HG02571 (cell line): Measurements from ENCODE around the gene PROX2.

Experiments
- ATAC-seq: cut with Tn5 transposase; IDR thresholded peaks from one replicate; pipeline ENCODE4 v1.9.1; 2021; ENCODE audit warnings: mild to moderate bottlenecking, moderate library complexity; ENCODE audit not compliant: unreplicated experiment

PROX2 gene

DNA sequence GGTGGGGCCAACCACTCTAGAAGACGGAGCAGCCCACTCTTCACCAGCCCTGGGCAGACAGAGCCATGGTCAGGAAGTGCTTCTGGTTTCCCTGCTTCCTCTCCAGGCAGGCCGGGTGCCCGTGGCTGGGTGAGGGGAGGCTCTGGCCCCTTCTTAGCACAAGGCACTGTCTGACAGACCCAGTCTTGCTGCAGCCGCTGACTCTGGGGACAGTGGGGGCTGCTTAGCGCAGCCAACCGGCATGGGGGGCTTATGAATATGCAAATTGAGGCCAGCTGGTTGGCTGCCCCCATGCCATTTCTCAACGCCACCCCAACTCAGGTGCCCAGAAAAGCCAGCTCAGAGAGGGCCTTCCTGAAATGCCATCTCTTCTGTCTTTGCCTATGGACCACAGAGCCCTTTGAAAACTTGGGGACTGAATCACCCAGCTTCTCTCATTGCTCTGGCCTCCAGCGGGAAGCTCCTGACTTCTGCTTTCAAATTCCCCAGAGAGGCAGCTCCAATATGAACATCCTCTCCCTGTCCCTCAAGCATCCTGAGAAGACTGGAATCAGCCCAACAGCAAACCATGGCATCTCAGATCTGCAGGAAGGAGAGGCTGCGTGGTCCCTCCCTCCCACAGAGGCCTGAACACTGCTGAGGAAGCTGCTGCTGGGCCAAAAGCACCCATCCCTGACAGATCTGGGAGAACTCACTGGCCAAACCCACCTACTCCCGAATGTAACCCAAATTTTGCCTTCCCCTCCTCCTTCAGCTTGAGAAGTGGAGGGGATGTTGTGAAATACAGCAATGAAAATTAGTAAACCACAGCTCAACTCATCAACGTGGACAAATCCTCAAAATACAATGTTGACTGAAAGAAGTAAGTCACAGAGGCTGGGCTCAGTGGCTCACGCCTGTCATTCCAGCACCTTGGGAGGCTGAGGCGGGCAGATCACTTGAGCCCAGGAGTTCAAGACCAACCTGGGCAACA lies at the start of gene PROX2:
TSS of gene PROX2 (minus strand) at position 205 of the 973 bp plus-strand sequence. CDS start 12,311 bp downstream, outside the sequence.
- no peak for ATAC-seq

DNA sequence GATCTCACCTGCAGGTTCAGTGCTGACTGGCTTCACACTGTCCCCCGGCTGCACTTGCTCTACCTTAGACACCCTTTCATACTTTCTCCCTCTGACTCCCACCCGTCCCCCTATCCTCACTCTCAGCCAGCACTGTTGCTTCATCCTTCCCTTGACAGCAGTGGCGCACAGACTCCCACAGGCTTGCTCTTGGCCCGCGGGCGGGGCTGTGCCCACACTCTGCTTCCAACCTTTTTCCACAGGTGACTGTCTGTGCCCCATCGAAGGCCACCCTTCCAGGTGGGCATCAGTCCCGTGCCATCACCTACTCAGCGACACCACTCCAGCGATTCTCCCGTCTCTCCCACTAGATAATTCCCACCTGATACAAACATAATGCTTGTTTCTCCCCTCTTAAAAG lies 48.1 kb upstream of the PROX2 start:
- ATAC-seq: no peak

DNA sequence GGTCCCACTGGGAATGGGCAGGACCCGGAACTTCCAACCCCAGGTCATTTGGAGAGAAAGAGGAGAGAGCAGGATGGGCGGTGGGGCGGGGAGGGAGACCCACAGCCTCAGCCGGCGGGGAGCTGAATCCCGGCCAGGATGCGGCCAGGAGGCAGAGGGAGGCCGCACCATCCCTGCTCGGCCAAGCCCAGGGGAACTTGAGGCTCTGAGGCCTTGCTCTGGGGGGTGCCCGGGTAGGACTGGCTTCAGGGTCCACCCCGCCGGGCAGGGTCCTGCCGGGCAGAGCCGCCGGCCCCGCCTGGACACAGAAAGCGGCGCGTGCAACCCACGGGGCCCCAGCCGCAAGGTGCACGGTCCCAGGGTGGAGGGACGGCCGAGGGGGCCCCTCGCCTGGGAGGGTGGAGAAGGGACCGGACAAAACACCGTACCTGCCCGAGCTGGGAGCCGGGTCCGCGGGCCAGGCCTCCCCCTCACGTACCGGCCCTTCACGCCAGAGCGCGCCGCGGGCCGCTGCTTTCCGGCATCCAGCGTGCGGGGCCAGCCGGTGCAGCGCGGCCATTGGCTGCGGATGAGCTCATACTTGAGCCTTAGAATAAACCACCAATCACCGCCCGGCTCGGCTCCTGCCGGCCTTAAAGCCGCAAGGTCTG lies 46.9 kb upstream of the PROX2 start, which contains the start of gene RPS6KL1:
TSS of gene RPS6KL1 (minus strand) at position 509 of the 650 bp plus-strand sequence. CDS start 1,719 bp downstream, outside the sequence.
- ATAC-seq: peak; percentile 86

DNA sequence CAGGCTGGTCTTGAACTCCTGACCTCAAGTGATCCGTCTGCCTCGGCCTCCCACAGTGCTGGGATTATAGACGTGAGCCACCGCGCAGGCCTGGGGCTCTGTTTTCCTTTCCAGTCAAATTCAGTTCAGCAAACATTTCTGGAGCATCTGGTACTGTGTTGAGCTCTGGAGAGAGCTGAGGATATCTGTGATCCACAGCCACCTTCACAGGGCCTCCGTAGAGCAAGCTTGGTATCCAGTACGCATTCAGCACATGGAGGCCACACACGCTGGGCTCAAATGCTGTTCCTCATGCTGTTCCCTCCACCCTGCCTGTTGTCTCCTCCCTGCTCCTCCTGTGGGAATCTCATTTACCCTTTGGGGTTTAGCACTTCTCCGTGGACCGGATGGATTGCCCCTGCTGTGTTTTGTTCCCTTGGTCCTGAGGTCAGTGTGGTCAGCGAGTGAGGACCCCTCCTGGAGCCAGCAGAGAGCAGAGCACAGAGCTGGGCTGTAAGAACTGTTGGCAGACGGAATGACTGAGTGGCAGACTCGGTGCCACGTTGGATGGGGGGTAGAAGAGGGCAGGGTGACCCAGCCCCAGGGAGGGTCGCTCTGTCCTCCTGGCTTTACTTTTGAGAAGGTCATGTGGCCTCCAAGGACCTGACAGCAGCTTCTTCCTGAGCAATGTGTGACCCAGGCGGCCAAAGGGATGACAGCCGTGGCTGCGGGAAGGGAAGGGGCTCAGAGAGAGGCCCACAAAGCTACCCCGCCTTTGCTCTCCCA lies 46.2 kb upstream of the PROX2 start:
- no peak for ATAC-seq

DNA sequence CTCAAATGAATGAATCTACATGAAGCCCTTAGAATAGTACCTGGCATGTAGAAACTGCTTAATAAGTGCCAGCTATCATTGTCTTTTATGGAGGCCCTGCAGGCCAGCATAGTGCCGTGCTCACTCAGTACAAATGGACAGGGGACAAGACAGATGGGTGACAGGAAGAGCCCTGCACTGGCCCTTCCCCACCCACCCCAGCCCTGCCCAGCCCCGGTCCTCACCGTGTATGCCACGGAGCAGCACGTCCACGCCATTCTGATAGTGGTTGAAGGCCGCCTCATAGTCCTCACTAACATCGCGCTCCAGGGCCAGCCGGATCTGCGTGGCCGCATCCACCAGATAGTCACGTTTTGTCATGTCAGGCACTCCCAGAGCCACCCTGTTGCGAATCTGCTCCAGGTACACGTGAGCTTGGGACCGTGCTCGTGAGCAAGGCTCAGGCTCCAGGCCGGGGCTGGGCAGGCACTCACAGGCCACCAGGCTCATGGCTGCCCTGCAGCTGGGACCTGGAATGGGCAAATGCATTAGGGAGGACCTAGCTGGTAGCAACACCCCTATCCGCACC lies 45.2 kb upstream of the PROX2 start:
- ATAC-seq: no peak

- no peak for ATAC-seq
Observed at GRCh38 chr14:74920281-74920680, 44.3 kb upstream of the PROX2 start.

GRCh38 chr14:74919421-74920165 lies 43.6 kb upstream of the PROX2 start:
- ATAC-seq: no peak

DNA sequence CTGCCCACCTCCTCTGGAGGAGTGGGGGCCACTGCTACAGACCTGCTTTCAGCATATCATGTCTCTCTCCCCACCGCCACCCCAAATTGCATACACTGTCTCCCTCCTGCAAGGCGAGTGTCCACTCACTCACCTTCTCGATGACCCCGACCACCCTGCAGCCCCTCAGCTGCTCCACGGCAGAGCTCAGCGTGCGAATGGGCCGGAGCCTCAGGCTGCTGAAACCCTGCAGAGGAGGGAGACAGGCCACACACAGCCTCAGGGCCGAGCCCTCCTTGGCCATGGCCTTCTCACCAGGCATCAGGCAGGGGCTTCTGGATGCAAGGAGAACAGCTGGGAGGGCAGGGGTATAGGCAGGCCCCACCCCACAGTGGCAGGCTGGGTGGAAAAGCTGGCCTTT lies 42.4 kb upstream of the PROX2 start:
- ATAC-seq: no peak

DNA sequence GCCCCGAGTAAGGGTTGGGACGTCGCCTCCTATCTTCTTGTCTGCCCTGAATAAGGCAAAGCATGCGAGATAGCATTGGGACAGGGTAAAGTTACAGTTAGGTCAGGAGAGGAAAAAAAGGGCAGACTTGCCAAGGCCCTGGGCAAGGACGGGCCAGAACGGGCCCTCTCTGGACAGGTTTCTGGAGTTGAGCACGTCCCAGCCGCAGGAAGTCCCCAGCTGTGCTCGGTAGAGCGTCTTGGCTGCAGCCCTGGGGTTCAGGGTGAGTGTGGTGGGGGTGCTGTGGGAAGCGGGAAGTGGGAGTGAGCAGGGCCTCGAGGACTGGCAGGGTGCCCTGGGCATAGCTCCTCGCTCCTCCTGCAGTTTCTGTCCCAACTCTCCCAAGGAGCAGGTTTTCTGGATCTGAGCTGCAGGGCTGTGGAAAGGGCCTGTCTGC lies 41.7 kb upstream of the PROX2 start:
- no peak for ATAC-seq

DNA sequence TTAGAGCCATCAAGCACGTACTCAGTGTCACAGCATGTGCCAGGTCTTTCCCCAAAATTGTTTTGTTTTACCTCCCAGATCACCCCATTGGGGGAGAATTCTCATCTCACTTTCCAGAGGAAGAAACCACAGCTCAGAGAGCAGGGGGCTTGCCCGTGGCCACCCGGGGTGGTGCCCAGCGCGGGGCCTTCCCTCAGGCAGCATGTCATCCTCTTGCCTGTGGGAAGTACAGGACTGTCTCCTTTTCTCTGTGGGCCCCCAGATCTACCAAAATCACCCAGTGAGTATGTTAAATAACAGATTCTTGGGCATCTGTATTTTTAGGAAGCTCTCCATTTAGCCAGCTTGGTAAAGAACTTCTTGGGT lies 41.2 kb upstream of the PROX2 start:
- ATAC-seq: no peak

DNA sequence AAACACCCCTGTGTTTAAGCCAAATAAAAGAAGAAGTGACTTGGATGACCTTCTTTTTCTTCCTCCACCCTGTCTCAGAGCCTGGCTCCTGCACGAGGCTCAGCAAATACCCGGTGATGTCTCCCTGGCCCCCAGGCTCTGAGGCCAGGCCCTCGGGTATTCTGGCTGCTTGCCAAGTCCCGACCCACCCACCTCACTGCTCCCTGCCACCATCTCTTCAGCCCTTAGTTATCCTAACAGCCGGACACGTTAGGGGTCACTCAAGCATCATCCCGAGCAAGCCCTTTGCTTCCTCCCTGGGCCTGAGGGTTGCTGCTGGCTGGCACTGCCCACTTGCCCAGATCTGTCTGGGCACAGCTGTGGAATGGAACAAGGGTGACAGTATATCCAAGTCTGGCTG lies 39.9 kb upstream of the PROX2 start:
- no peak for ATAC-seq

DNA sequence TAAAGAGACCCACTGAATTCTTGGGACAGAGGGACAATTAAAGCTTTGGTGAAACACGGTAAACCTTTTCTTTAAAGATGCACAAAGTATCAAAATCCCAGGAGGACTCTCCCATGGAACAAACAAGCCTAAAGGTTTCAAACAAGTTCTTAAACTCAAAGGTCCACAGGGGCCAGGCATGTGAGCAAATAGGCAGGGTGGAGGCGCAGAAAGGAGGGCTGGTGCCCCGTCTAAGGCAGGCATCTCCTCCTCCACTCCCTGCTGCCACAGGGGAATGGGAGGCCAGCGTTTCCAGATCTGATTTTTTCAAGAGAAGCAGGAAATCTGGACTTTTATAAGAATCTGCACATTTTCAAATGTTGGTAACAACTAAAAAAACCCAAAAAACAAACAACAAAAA lies 39.5 kb upstream of the PROX2 start:
- no peak for ATAC-seq

- ATAC-seq: no peak
Observed at GRCh38 chr14:74913986-74914573, 38.1 kb upstream of the PROX2 start.

DNA sequence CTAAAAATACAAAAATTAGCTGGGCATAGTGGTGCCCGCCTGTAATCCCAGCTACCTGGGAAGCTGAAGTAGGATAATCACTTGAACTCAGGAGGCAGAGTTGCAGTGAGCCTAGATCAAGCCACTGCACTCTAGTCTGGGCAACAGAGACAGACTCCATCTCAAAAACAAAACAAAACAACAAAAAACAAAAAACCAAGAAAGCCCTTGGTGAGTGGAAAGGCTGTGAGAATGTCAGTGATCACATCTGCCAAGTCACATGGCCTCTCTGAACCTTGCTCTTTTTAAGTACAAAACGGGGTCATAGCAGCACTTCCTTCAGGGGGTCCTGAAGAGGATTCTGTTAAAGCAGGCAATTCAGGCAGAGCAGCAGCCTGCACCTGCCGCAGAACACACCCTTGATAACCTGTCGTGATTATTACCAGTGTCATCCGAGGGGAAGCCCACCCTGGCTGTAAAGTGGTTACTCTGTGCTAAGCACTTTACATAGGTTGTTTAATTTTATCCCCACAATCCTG lies 37.5 kb upstream of the PROX2 start:
- no peak for ATAC-seq

GRCh38 chr14:74912801-74913200 lies 36.9 kb upstream of the PROX2 start:
- no peak for ATAC-seq

DNA sequence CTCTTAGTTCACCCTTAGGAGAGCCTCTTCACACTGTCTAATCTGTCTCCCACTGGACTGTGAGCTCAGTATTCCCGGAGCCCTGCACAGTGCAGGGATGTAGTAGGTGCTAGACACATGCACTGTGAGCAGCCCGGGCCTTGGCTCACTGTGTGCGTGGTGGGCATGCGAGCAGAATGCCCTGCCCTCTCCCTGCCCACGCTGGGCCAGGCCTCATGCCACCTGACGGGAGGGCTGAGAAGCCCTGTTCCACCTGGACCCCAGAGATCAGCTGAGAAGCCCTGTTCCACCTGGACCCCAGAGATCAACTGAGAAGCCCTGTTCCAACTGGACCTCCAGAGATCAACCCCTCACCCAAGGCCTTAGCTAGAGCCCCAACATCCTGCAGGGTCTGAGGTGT lies 36.2 kb upstream of the PROX2 start:
- no peak for ATAC-seq

DNA sequence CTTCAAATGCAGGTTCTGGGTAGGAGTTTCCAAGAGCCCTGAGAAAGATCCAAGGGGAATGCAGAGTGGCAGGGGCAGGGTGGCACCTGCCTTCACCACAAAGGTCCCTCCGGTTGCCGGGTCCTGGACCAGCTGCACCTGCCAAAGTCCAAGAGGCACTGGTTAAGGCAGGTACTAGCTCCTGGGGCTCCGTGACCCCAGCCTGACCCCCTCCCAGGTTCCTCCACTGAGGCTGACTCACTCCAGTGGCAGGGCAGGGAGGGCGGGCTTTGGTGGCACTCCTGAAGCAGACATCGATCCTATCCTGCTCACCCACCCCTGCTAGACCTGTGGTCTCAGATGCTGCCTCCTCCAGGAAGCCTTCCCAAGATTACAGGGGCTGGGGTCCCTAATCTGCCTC lies 35.8 kb upstream of the PROX2 start:
- ATAC-seq: no peak

DNA sequence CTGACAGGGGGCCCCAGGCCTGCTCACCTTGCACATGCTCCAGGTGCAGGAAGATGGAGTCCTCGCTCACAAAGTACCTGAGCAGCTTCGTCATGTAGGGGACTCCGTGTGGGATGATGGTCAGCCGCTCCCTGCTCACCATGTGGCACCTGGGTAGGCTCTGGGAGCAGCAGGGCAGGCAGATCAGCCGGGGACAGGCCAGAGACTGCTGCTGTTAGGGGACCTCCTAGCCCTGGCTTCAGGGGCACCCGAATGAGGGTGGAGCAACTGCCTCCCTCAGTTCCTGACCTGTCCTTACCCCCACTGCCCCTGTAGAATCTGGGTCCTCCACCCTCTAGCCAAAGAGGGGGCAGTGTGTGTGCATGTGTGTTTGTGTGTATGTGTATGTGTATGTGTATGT lies 35.3 kb upstream of the PROX2 start:
- no peak for ATAC-seq

DNA sequence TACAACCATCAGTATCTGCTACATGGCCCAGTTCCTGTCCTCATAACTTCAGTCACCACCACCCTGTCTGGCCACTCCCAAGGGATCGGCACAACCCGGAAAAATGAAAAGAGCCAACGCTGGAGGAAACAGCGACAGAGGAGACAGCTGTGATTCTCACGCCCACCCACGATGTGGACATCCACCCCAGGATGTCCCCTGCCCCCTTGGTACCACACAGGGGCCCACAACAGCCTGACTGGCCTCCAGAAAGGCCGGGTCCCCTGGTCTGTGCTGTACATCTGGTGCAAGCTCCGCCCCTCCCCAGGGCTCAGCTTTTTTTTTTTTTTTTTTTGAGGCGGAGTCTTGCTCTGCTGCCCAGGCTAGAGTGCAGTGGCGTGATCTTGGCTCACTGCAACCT lies 34.6 kb upstream of the PROX2 start:
- no peak for ATAC-seq

DNA sequence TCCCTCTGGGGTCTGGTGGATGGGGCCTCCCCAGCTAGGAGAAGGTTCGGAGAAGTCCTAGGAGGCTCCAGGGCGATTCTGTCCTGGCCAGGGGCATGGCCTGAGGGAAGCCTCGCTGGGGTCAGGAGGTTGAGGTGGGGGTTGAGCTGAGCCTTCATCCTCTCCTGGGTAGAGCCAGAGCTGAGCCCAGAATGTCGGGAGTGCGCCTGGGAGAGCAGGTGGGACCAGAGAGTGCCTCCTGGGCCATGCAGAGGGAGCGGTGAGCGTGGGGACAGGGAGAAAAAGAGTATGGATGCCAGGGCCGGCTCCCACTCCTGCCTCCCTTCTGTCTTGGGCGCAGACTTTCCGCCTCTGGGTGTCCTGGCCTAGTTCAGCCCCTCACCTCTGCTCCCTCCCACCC lies 34.0 kb upstream of the PROX2 start:
- ATAC-seq: no peak
